Vagina (tissue), 2 donors: ENCODE data around the gene TP73.

Experiments used
- POLR2A ChIP-seq, 2 donors: fragments of 450-650 bp; IDR thresholded peaks; one replicate each; pipeline ENCODE4 v1.6.1; 2017; ENCODE audit warnings: antibody characterized with exemption in 2 of 2, mild to moderate bottlenecking in 2 of 2, moderate library complexity in 2 of 2
- POLR2AphosphoS5 ChIP-seq, 2 donors: sonication (generic); formaldehyde crosslinking; IDR thresholded peaks; one replicate each; pipeline ENCODE4 v1.9.0; 2017; ENCODE audit warnings: antibody characterized with exemption in 2 of 2, mild to moderate bottlenecking in 2 of 2, low read depth in 1 of 2; ENCODE audit not compliant: insufficient read depth in 1 of 2
- TF ChIP-seq, protein P1 (sequence below), 3 experiments: fragments of 450-650 bp in 2 of 3; fragments of 200-600 bp in 1 of 3; sonication (generic) in 1 of 3; IDR thresholded peaks; one replicate each; pipeline ENCODE4 v1.5.1; 2017 to 2019; ENCODE audit warnings: antibody characterized with exemption in 3 of 3, mild to moderate bottlenecking in 2 of 3, moderate library complexity in 2 of 3

DNA sequence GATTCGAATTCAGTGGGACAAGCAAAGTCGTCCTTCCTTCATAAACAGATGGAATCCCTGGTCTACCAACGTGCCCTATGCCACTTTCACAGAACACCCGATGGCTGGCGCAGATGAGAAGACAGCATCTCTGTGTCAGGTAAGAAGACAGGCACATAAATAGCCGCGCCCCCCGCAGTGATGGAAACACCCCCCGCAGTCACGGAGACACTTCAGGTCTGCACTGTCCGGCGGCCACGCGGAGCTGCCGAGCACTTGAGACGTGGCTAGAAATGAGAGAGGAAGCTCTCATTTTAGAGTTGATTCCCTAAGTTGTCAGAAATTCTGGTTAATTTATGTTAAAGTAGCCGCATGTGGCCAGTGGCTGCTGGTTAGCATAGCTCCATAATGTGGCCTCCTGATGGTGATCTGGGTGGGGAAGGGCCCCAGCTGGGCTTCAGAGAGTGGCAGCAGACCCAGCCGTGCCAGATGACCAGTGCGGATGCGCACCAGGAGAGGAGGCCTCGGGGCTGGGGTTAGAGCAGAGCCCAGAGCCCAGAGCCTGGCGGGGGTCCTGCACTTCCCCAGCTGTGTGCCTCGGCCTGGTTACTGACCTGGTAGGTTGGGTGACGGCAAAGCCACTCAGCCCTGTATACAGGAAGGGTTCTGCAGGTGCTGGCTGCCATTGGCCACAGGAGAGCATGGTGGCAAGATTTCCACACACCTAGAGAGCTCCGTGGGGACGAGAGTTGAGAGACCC, 24.6 kb upstream of the TP73 start:
- TF ChIP-seq, protein P1, sequence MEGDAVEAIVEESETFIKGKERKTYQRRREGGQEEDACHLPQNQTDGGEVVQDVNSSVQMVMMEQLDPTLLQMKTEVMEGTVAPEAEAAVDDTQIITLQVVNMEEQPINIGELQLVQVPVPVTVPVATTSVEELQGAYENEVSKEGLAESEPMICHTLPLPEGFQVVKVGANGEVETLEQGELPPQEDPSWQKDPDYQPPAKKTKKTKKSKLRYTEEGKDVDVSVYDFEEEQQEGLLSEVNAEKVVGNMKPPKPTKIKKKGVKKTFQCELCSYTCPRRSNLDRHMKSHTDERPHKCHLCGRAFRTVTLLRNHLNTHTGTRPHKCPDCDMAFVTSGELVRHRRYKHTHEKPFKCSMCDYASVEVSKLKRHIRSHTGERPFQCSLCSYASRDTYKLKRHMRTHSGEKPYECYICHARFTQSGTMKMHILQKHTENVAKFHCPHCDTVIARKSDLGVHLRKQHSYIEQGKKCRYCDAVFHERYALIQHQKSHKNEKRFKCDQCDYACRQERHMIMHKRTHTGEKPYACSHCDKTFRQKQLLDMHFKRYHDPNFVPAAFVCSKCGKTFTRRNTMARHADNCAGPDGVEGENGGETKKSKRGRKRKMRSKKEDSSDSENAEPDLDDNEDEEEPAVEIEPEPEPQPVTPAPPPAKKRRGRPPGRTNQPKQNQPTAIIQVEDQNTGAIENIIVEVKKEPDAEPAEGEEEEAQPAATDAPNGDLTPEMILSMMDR (IDR thresholded peaks at IDR 0.05), result no peak
- no peak for TF ChIP-seq POLR2A (IDR thresholded peaks at IDR 0.05)
- no peak for TF ChIP-seq POLR2AphosphoS5 (IDR thresholded peaks at IDR 0.05; ENCODE audit: insufficient read depth in 1 of 2, low read depth in 1 of 2)
